ENCODE data around the gene FILIP1L. TPM values are rescaled to one million over a fixed set of nuclear protein-coding genes. Genes with fewer than 3 reads are reported as not detected.

Gene FILIP1L
- total and polyA plus RNA-seq, 2 of the 4 experiments (the other 2 are of a cell fraction): 11.5 to 19.9 TPM

DNA sequence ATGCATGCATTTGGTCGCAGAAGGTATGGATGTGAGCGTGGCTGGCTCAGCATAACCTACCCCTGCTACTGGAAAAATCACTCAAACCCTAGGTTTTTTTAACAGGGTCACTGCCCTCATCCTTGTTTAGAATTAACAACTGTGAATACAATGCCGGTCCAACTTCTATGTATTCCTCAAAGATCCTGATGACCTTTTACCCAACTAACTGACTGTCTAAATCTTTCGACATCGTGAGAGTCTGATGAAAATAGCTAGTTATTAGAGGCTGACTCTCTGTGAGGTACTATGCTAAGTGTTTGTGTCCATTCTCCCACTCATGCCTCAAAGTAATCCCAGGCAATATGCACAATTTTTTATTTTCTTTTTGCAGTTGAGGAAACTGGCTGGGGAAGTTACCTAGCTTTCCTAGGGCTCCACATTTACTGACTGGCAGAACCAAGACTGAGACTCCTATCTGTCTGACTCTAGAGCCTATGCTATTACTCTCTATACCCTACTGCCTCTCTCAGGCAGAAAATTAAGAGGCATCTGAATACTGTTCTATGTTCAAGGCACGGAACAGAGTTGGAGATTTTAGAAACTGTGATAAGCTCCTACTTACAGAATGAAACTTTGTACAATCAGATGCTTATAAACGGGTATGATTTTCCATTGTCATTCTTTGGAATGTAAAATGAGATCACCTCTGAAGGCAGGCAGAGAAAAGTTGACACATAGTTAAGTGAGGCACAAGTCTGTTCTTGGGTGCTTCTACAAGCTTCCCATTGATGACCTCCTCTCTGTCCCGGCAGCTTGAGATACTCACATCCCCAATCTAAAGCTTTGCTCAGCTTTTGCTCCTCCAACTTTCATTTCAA lies 56.4 kb downstream of the FILIP1L start:
- ChIA-PET POLR2A (ENCODE audit: unreplicated experiment) (interaction anchor here (0.6 kb wide), 2 partner anchors 181 to 196 kb away, joined by 3 to 4 read pairs; no protein-coding TSS in a partner anchor), CTCF (interaction anchor here (0.8 to 2.2 kb wide), 3 partner anchors 9 to 393 kb away, joined by 3 to 5 read pairs (median 3); no protein-coding TSS in a partner anchor)

More for the DNA sequence above, 56.4 kb downstream of the FILIP1L start:
- no peaks in the 10 kb centered on the region for H3K9me3 ChIP-seq (ENCODE audit: control insufficient read depth, insufficient read depth, low read length)
- H3K18ac ChIP-seq (ENCODE audit: low read depth, low read length): peak overlapping the region; percentile 83; the same call in 1 of the 2 replicates
- H3K4me3 ChIP-seq (ENCODE audit: insufficient read depth, low read depth, low read length): no peak overlapping the region
- in situ Hi-C loops (cut with MboI; ENCODE audit: low sequenced_read_pairs): loop anchor here (25.0 kb wide), 2 partner anchors 96 to 196 kb away; no protein-coding TSS in a partner anchor
- no TSS peak for BruUV-seq (replicated peaks)
- H3K4me1 ChIP-seq (ENCODE audit: control insufficient read depth, insufficient read depth, low read length): peaks cover 7% of the 10 kb centered on the region
- peak overlapping the region; percentile 10; the same call in 1 of the 2 replicates for H3K14ac ChIP-seq (replicated peaks; ENCODE audit: low read depth, low read length)
- H4K91ac ChIP-seq (ENCODE audit: insufficient read depth, low read depth, low read length): no peak overlapping the region
- no peak overlapping the region for H3K23ac ChIP-seq (ENCODE audit: low read depth, low read length)
- no peak overlapping the region for H3K4me2 ChIP-seq (ENCODE audit: low read depth, low read length)
- no peak overlapping the region for H3K9ac ChIP-seq (ENCODE audit: low read depth, low read length)
- H3K27me3 ChIP-seq (ENCODE audit: control insufficient read depth, insufficient read depth, low read length): no peaks in the 10 kb centered on the region
- DNase-seq: no peak
- H2BK5ac ChIP-seq (ENCODE audit: low read depth, low read length, poor library complexity, severe bottlenecking): no peak overlapping the region
- H3K9me1 ChIP-seq (ENCODE audit: insufficient read depth, low read length): no peaks in the 10 kb centered on the region; the same call in 1 of the 2 replicates
- H2BK20ac ChIP-seq (ENCODE audit: low read depth, low read length): peak overlapping the region; percentile 36; the same call in 1 of the 2 replicates
- H3K79me1 ChIP-seq (ENCODE audit: low read depth in 1 of 2, low read length in 2 of 2): peaks cover 0 to 6% of the 10 kb centered on the region in 2 experiments; a peak in 1 of 4 replicates
- dilution Hi-C loops (cut with HindIII; ENCODE audit: low sequenced_read_pairs, unreplicated experiment): no loop called here
- H4K8ac ChIP-seq (ENCODE audit: low read depth in 2 of 2, low read length in 2 of 2): peak overlapping the region in 1 of 2 experiments; percentile 14; a peak in 1 of 4 replicates
- H2AFZ ChIP-seq (replicated peaks; ENCODE audit: low read length, poor library complexity): no peak overlapping the region
- intact Hi-C loops (cut with micrococcal nuclease): no loop called here
- H2AK9ac ChIP-seq (replicated peaks; ENCODE audit: low read depth, low read length, poor library complexity): no peak overlapping the region
- H2BK120ac ChIP-seq (ENCODE audit: low read depth, low read length): peak overlapping the region; percentile 9; the same call in 1 of the 2 replicates
- H3K56ac ChIP-seq (ENCODE audit: extremely low read depth, insufficient read depth, low read length): no peak overlapping the region
- H3K27ac ChIP-seq (ENCODE audit: insufficient read depth, low read length): no peak overlapping the region
- peak overlapping the region; percentile 15; the same call in 1 of the 2 replicates for H4K5ac ChIP-seq (ENCODE audit: low read depth, low read length)
- TF ChIP-seq MAZ (IDR thresholded peaks at IDR 0.05; ENCODE audit: borderline replicate concordance, low read depth, low read length) (no peak), BHLHE40 (IDR thresholded peaks at IDR 0.05; ENCODE audit: low read depth, low read length) (no peak), CHD1 (IDR thresholded peaks at IDR 0.05; ENCODE audit: low read depth, low read length) (no peak), RFX5 (IDR thresholded peaks at IDR 0.05; ENCODE audit: low read depth, low read length) (no peak), MAFK (IDR thresholded peaks at IDR 0.05; ENCODE audit: low read depth, low read length) (no peak), FOS (IDR thresholded peaks at IDR 0.05; ENCODE audit: low read depth, low read length) (no peak)
- TF ChIP-seq, protein P1, sequence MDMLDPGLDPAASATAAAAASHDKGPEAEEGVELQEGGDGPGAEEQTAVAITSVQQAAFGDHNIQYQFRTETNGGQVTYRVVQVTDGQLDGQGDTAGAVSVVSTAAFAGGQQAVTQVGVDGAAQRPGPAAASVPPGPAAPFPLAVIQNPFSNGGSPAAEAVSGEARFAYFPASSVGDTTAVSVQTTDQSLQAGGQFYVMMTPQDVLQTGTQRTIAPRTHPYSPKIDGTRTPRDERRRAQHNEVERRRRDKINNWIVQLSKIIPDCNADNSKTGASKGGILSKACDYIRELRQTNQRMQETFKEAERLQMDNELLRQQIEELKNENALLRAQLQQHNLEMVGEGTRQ (IDR thresholded peaks at IDR 0.05; ENCODE audit: low read depth, low read length): no peak
- WGBS, 2 experiments (ENCODE audit: extremely low coverage in 2 of 2, insufficient read length in 1 of 2): 100% methylated on average over 1 of the region's 8 CpGs; no CpG with 5 or more reads in 1 of the 2 experiments
- H3K4ac ChIP-seq (ENCODE audit: low read depth, low read length): no peak overlapping the region; the same call in 1 of the 2 replicates
- H3K36me3 ChIP-seq (ENCODE audit: control insufficient read depth, insufficient read depth, low read length): no peaks in the 10 kb centered on the region
- no peaks in the 10 kb centered on the region for H4K20me1 ChIP-seq (ENCODE audit: insufficient read depth, low read length)
- no peak overlapping the region for H2AK5ac ChIP-seq (ENCODE audit: low read depth, low read length)
- ATAC-seq (ENCODE audit: low read depth): peak; percentile 55
- H2BK15ac ChIP-seq (ENCODE audit: low read depth, low read length): peak overlapping the region; percentile 26; the same call in 2 of the 3 replicates

All from IMR-90 (cell line).